Measurements from ENCODE around the gene KRTAP9-4.
"Not testable (repeated sequence)": the region's sequence is repeated elsewhere in the genome, so short reads cannot be mapped to it uniquely, and the experiment has no call there.

The KRTAP9-4 gene

DNA sequence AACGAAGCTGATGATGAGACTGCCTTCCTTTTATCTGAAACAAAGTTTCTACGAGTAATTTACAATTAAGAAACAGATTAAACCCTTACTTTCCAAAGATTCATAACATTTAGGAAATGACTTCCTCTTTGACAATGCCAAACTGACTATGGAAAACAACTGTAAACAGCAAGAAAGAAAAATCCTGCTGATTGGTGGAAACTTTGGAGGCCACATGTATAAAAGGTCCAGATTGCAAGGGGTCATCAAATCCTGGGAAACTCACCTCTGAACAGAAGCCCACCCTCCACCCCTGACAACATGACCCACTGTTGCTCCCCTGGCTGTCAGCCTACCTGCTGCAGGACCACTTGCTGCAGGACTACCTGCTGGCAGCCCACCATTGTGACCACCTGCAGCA is 15.6 kb downstream of the KRTAP9-4 start, which contains the start of gene KRTAP9-6:
Gene KRTAP9-6 (plus strand): TSS at position 301 of the 400 bp plus-strand sequence. CDS start 0 bp downstream, at position 301.
- DNase-seq: no peak

- DNase-seq: no peak
These were observed 18.2 kb downstream of the KRTAP9-4 start for GRCh38 chr17:41267711-41268110.

DNA sequence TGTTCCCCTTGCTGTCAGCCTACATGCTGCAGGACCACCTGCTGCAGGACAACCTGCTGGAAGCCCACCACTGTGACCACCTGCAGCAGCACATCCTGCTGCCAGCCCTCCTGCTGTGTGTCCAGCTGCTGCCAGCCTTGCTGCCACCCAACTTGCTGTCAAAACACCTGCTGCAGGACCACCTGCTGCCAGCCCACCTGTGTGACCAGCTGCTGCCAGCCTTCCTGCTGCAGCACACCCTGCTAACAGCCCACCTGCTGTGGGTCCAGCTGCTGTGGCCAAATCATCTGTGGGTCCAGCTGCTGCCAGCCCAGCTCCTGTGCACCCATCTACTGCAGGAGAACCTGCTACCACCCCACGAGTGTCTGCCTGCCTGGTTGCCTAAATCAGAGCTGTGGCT is 21.8 kb downstream of the KRTAP9-4 start:
- not testable (repeated sequence) for DNase-seq

DNA sequence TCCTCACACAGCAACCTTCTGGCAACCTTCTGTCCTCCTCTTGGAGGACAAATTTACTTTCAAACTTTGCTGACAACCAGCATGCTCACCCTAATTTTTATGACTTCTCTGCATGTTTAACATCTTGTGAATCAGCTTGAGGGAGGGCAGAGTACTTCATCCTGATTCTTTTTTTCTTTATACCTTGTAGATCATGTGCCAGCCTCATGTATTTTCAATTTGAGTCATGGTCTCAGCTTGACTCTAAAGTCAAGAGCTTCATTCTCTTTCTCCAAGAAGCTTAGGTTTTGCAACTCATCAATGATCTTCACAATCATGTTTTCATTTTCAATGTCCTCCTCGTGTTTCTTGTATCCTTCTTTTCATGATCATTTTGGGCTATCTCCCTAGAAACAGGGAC is 22.4 kb downstream of the KRTAP9-4 start:
- DNase-seq: no peak

GRCh38 chr17:41275648-41276190 is 26.2 kb downstream of the KRTAP9-4 start, which contains the start of gene KRTAP9-7:
TSS of gene KRTAP9-7 (plus strand) at chr17:41275698. CDS start at chr17:41275698, 0 bp downstream.
- DNase-seq: not testable (repeated sequence)

DNA sequence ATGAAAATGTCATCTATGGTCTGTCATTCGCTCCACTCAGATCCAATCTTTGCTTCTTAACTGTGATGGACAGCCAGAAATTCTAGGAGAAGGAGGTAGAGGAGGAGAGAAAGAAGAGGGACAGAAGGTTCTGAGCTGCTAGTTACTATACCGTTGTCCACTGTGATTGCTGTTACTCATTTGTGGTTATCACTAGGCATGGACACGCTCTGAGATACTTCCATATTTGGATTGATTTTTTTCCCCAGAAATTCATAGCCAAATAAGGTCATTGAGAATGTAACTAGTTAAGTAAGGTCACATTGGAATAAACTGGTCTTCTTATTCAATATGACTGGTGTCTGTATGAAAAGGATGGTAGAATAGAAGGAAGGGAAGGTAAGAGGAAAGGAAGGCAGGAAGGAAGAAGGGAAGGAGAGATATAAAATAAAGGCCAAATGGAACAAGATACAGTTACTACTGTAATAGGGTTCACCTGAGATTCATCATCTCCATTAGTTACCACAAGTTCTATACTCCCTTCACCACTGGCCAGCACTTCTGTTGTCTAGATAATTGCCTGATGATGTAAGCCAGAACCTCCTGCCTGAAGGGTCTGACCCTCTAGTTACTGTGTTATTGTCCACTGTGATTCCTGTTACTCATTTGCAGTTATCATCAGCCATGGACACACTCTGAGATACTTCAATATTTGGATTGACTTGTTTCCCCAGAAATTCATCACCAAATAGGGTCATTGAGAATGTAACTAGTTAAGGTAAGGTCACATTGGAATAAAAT is 28.9 kb downstream of the KRTAP9-4 start:
- DNase-seq: no peak

DNA sequence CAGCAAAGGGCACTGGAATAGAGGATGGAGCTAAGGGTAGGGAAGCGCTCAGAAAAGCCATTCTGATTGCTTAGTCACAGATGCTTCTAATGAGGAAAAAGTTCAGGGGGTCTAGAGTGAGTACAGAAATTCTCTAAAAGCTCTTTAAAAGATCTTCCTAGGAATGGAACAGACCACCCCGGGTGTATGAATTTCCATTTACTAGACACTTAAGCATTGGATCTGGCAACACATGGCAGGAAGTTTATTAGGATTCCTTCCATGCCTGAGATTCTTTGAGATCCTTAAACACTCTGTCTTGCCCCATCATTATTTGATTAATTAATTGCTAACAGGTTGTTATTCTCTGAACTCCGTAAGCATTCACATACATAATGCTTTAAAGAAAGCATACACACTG is 34.6 kb downstream of the KRTAP9-4 start:
- DNase-seq: no peak

- no peak for DNase-seq
These were observed 35.1 kb downstream of the KRTAP9-4 start for GRCh38 chr17:41284546-41284945.

DNA sequence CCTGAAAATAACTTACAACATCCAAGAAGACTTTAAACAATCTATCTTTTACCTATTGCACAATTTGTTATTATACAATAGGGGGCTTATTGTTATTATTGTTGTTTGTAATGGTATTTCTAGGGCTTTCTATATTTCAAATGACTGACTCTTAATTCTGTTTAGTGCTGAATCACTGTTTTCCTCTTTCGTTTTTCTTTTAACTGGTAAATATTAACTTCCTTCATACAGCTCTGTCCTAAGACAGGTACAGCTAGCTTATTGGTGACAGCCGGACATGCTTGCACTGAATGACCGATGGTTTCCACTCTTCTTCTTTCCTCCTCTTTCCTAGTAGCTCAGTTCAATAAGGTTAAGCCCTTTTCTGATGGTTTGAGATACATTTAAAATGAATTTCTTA is 37.6 kb downstream of the KRTAP9-4 start:
- DNase-seq: no peak

- no peak for DNase-seq
These were observed 44.5 kb downstream of the KRTAP9-4 start for GRCh38 chr17:41294016-41294415.

DNA sequence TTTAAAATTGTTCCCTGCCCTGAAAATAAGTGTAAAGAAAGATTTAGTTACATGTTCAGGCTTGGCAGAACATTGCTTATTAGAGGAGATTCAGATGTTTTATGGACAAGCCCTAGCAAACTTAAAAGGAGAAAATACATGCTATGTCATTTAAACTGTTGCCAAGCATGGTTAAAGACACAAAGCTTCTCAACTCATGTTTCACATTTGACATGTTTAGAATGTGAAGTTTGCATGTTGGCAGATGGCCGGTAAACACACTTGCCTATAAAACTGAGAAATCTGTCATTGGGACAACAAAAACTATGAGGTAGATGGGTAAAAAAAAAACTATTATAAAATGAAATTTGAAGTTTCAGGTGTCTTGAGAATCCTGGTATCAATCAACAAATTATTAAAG is 47.4 kb downstream of the KRTAP9-4 start:
- no peak for DNase-seq

GRCh38 chr17:41298458-41299135 is 49.1 kb downstream of the KRTAP9-4 start:
- no peak for DNase-seq
